Measurements from ENCODE around the gene ABCG1.

ABCG1 gene

DNA sequence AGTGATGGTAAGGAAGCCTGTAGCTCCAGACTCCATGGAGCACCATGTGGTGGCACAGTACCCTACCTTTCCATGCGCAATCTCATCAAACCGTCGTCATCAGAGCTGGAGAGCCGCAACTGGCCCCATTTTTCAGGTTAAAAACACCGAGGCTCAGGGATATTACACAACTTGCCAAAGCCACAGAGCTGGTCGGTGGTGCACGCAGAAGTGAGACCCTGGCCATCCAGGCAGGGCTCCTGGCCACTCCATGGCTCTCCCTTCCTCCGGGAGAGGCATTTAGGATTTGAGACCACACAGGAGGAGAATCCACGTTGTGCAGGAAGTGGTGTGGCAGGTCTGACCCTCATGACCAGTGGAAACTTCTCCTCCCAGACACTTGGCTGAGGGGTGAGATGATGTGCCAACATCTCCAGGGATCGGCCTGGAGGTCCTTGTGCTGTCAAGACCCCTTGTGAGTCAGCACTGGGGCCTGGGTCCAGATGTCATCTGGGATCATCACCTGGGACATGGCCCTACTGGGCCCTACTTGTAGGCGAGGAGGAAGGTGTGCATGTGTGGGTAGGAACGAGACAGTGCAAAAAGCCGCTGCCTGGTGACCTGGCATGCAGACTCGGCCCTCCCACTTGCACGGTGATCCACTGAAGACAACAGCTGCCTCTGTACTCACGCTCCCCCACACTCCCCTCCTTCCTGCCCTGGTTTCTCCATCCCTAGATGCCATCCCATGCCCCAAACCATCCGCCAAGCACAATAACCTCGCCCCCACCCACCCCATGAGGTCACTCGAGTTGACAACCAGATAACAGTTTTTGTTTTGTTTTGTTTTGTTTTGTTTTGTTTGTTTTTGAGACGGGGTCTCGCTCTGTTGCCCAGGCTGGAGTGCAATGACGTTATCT lies 85.9 kb downstream of the ABCG1 start:
- no peak for DNase-seq (ENCODE audit: low read depth in 2 of 2)

DNA sequence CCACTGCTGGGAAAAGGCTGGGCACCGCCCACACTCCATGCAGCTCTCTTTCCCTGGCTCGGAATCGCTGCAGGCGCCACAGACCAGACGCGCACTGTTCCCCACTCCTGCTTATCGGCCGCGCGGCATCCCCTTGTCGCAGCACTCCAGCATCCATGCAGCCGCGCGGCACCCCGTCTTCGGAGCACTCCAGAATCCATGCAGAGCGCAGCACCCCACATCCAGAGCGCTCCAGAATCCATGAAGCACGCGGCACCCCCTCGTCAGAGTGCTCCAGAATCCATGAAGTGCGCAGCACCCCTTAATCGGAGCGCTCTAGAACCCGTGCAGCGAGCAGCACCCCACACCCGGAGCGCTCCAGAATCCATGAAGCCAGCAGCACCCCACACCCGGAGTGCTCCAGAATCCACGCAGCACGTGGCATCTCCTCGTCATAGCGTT lies 86.8 kb downstream of the ABCG1 start:
- no peak for DNase-seq (ENCODE audit: low read depth in 2 of 2)

DNA sequence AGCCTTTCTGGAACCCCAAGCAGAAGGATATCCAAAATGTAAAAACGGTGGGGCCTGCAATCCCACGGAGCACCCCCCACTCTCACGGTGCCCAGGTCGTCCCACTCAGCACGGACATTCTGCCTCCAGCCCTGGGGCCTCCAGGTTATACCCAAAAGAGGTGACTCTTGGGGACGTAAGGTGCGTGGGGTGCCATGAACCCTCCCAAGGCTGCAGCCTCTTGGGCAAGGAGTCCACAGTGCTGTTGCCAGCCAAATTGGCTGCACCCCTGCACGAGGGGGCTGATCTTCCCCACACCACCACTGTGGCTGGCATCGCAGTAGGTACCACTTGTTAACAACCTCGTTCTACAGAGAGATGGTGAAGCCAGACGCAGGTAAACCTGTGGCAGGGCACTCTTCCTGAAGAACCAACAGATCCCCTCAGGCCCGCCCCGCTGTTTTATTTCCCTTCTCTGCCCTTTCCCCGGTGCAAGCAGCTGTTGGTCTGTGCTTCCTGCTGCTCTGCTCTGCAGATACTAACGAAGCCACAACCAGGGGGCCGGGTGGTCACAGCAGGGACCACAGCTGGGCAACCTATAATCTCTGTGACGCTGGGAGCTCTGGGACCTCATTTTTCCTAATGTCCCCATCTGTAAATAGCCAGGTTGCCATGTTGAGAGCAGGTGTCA lies 87.6 kb downstream of the ABCG1 start:
- no peak for DNase-seq (ENCODE audit: low read depth in 2 of 2)

DNA sequence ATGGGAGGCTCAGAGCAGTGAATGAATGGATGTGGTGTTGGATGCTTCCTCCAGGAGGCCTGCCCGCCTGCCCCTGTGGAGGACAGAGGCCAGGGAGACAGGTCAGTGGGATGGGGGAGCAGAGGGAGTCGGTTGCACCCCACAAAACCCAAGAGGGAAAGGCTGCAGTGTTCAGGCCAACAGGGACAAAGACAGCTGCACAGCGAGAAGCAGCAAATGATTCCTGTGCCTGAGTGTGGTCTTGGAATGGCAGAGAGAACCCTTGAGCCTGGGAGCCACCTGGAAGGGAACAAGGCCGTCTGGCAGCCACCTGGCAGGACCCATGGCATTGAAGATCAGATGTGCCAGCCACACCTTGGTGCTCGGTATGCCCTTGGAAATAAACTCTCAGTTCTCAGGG lies 88.2 kb downstream of the ABCG1 start:
- no peak for DNase-seq (ENCODE audit: low read depth in 2 of 2)

DNA sequence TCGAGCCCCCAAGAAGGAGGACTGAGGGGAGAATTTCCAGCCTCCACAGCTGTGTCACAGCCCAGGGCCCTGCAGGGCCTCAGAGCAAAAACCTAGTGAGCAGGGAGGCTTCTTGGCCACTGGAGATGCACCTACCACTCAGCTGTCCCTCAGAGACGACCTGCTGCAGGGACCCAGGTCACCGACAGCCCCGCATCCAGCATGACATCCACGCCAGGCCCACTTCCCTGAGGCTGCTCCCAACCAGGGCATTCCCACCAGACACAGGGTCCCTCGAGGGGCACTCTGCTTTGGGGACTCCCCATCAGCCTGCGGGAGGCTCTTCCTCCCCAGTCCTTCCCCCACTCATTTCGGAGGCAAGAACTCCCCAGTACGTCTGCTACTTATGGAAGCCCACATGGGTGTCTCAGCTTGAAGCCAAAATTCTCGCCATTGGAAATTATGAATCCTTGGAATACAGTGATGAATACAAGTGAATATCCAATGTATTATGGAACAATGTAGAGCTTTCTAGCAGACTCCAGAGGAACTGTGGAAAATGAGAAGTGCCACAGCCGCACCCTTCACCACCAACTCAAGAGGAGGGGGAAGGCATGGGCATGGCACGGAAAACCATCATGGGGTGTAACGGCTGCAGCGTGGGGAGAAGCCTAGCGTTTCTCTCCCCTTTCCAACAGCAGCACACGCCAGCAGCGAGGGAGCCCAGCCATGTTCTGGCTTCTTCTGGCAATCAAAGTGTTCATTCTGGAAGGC lies 89.4 kb downstream of the ABCG1 start:
- DNase-seq (ENCODE audit: low read depth in 2 of 2), result no peak

DNA sequence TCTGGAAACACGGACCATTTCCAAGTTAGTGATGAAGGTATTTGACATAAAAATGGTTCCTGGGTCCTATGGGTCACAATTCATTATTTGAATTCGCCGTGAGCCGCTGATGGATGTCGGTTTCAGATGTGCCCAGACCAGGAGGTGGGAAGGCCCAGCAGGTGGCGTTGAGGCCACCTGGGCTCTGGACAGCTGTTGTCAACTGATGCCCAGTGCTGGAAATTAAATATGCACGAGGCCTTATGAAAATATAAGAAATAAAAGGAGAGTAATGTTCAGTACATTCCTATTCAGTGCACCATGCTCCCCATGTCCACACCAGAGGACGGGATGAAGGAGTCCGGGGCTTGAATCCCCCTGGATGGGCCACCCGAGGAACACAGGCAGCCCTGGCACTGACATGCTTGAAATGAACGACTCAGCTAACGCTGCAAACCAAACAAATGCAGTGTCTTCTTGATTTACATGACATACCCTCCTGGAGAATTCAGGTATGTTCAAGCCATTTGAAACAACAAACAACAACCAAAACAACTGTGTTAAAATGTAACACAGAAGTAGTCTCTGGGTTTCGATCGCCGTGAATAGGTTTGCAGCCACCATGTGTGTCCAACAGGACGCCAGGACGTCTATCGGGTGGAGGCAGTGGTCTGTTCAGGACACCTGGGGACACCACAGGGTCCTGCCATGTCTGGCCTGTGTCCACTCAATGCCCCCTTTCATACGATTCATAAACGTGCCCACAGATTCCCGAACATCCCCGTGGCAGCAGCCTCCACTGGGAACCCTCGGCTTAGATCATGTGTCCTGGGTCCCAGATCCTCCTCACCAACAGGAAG lies 90.2 kb downstream of the ABCG1 start:
- DNase-seq (ENCODE audit: low read depth in 2 of 2), result no peak

DNA sequence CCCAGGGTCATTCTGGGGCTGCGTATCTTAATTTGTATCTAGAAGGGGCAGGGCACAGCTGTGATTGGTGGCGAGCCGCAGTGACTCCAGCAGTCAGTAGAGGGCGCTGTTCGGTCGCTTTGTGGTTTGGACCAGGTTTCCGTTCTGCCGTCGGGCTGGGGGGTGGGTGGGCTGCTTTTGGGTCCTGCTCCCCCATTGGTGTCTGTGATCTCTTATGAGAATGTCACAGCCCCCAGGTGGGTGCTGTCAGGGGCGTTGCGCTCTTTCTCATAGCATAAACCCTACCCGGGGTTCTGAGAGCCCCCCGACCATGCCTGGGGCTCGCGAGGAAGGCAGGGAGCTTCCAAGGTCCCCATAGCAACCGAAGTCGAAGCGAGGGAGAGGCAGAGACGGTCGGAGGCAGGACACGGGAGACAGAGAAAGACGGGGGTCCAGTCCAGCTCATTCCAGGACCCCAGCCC lies 90.8 kb downstream of the ABCG1 start:
- DNase-seq (ENCODE audit: low read depth in 2 of 2), result peak; percentile 61 to 65

DNA sequence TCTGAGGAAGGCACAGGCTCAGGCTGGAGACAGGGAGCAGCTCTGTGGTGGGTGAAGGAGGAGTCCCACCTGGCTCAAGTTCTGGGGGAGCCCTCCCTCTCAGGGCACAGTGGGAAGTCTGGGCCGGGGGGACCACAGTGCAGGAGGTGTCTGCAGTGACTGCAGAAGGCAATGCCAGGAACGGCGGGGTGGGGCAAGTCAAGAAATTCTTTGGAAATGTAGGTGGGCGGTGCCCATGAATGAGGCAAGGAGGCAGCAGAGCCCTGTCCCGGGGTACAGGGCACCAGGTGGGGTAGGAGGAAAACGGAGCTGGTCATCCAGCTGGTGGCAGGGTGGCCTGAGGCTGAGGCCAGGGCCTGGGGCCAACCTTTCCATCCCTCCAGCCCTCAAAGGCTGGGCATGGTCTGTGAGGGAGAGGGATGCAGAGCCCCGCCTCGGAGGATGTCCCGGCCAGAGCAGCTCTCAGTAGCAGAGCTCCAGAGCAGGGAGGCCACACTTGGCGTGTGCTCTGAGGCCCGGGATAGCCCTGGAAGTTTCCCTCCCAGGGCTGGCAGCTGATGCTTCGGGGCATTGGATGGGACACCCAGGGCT lies 91.6 kb downstream of the ABCG1 start:
- DNase-seq (ENCODE audit: low read depth in 2 of 2), result no peak

DNA sequence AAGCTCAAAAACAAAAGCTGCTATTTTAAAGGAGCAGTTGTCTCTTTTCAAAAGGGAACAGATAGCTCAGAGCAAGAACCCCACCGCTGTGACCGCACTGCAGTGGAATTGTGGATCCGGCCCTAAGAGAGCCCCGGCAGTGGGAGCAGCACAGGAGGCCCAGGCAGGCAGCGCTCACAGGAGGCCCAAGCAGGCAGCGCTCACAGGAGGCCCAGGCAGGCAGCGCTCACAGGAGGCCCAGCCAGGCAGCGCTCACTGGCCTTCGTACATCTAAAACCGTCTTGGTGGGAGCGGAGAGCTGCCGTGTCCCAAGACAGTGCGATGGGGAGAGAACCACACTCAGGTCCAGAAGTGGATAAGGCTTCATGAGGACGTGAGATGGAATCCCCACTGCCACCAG lies 92.2 kb downstream of the ABCG1 start:
- DNase-seq (ENCODE audit: low read depth in 2 of 2), result no peak

DNA sequence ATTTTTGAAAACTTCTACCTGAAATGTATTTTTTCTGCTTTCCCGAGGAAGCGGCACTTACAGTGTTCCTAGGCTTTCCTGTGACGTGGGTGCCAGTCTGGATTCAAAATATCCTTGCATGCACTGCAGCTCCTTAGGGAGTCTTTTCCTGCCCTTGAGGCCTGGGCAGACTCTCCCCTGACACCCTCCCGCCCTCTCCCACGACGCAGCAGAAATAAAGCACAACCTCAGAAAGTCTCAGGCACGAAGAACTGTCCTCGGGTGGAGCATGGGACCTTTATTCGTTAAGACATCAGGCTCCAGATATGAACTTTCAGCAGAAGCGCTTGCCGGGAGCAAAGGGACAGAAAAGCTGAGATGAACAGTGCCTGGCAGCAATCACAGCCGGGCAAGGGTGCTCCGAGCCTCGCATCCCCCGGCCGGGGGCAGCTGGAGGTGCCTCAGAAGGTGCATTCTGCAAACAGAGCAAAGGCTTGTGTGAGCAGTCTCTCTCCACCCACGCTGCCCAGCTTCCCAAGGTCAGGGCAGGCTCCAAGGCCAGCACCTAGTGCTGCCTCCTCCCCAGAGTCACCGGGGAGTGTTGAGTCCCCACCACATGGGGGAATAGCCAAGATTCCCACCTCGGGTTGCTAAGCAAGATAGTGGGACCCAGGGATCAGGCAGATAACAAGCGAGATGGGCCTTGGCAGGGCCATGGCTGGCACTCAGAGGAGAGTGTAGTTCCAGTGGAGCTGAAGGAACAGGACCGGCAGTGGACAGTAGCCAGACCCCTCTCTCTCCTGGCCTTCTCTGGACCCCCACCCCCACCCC lies 93.1 kb downstream of the ABCG1 start:
- DNase-seq (ENCODE audit: low read depth in 2 of 2), result no peak

DNA sequence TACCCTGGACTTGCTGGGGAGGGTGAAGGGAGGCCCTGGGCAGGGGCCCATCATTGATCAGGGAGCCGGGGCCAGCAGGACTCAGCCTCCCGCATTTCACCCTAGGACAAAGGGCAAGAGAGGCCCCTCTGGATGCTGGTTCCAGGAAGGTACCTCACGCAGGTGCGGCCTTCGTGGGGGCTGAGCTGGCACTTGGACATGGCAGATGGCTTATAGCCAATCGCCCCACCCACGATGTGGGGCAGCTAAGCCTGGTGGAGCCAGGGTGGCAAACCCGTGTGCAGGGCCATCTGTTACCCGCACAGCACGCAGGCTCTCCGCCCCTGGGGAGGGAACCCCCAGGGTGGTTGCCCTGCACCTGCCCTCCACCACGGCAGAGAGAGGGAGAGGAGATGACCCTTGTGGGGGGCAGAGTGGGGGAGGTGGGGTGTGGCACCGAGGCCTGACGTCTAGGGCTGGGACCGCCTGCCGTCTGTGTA lies 93.7 kb downstream of the ABCG1 start:
- no peak for DNase-seq (ENCODE audit: low read depth in 2 of 2)

DNA sequence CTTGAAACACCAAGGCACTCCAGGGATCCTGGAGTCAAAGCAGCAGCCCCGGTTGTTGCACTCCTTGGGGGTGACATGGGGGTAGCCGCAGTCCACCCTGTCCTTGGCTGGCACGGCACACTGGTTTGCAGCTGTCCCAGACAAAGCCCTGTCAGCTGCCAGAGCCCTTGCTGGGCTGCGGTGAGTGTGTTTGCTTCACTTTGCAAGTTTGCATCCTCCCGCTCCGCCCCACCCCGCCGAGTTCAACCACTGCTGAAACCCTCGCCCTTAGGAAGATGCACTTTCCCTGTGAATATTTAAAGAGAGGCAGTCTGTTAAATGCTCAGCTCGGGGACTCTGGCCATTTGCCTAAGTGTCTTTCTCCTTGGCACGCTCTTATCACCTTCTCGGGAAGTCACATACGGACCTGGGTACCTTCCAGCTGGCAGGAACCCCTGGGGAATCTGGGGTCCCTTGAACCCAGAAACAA lies 94.6 kb downstream of the ABCG1 start:
- no peak for DNase-seq (ENCODE audit: low read depth in 2 of 2)

DNA sequence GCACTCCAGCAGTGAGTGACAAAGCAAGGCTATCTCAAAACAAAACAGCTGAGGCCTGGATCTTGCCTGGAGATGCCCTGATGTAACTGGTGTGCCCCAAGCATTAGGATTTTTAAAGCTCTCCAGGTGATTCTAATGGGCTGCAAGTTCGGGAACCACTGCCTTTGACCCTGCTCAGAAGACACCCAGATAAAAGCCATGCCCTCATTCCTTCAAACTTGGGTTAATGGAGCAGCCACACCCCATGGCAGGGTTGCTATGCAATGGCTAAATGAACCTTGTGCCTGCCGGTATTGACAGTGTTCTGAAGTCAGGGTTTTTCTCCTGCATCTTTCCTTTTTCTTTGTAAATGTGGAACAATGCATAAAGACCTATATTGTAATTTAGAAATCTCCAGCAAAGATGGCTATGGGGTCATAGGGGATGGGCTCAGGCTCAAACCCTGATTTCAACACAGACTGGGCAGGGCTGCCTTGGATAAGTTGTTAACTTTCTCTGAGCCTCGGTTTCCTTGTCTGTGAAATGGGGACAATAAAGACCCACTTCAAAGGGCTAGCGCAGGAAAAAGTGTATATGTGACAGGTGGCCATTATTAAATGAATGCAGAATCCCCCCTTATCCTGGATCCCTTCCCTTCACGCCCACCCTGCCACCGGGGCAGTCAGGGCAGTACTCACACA lies 95.8 kb downstream of the ABCG1 start:
- no peak for DNase-seq (ENCODE audit: low read depth in 2 of 2)

DNA sequence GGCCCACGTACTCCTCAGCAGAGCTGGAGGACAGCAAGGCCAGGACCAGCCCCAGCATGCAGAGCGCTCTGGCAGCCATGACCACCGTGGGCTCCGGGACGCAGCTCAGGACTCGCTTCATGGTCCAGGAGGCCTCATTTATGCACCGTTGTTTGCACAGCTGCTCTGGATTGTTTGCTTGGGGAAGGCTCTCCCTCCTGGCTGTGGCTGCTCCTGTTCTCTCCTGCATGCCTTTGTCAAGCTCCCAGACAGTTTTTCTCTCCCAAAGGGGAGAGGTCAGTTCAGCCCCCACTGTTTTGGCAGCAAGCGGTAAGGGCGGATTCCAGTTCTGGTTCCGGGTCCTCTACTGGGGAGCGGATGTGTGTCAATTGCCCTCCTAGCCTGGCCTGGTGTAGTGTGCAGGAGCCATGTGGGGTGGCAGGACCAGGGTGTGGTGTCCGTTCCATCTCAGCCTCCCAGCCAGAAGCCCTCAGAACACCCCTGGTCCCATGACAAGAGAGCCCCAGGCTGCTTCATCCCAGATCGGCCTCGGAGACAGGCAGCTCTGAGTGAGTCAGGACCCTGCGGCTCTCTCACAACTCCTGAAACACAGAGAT lies 96.5 kb downstream of the ABCG1 start, which contains the start of gene TFF3:
TSS of gene TFF3 (minus strand) at position 114 of the 596 bp plus-strand sequence. CDS start at position 79, 35 bp downstream.
- no peak for DNase-seq (ENCODE audit: low read depth in 2 of 2)

DNA sequence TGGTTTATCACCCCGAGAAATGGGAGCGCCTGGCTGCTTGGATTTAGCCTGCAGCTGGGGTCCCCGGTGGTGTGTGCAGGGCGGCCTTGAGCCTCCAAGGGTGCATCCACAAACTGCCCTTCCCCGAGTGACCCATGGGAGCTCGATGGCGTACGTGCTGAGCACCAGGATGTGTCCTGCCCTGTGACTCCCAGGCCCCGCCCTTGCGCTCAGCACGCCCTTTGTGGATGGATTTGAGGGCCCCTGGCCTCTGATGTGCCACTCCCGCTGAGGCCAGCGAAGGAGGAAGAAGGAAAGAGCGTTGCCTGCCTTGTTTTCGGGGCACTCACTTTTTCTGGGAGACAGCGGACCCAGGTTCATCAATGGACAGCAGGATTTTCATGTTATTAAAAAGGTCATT lies 98.0 kb downstream of the ABCG1 start:
- no peak for DNase-seq (ENCODE audit: low read depth in 2 of 2)

DNA sequence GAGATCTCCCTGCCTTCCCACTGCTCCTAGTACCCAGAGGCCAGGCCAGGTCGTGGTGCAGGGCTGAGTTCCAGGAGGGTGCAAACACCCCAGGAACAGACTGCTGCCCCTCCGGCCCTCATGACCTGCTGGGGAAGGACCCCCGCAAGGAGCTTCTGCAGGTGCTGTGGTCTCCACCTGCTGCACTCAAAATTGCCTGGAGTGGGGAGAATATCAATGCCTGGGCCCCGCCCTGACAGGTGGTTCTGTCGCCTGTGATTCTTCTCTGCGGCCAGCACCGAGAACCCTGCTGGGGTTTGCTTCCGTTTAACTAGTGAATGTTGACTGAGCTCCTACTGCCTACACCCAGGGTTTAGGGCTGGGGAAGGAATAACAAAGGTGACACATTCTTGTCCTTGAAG lies 98.4 kb downstream of the ABCG1 start:
- DNase-seq (ENCODE audit: low read depth in 2 of 2), result no peak

DNA sequence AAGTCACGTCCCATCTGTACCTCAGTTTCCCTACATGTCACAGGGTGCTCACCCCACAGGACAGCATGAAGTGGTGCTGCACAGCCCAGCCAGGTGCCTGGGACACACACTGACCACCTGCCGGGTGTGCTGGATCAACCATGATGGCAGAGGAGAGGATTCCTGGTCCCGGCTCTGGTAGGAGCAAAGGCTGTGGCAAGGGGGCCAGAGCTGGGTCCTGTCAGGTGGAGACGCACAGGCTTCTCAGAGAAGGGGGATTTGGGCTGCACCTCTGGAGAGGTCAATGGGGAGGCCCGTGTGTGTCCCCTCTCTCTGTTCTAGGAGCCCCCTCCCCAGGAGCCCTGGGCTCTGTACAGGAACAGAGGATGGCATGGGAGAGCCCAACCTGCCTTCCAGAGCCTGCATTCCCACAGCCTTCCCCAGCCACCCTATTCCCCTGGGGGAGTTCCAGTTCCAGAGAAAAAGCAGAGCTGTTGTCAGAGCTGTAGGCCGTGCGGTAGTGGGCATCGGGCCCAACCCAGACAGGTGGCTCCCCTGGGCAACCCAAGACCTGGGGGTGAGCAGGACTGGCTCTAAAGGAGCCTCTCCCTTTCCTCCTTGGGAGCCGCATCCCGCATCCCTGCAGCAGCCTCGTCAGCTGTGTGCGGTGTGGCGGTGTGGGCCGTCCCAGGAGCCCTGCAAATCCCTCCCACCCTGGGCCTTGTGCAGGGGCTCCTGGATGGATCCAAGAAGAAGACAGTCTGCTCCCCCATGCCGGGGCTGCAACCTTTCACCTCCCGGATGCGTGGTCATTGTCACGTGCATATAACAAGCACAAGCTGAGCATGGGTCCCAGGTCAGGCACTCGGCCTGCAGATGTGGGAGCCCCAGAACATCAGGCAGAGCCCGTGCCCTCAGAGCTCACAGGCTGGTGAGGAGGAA lies 99.1 kb downstream of the ABCG1 start:
- DNase-seq (ENCODE audit: low read depth in 2 of 2), result no peak

DNA sequence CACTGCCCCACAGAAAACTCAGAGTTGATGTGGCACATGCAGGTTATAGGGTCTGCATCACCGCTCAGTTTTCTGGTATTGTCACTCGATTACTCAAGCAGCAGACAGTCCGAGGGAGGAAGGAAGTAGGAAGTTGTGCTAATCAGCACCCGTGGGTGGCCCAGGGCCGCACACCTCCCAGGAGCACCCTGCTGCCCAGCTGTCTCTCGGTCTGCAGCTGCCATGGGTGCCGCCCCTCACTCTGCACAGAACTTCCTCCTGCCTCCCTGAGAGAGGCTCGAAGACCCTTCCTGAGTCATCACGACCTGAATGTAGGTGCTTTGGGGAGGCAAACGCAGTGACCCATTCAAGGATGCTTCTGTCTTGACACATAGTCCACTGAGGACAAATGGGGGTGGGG lies 100.4 kb downstream of the ABCG1 start:
- DNase-seq (ENCODE audit: low read depth in 2 of 2), result no peak

Data from activated CD4-positive, alpha-beta T cell treated with anti-CD3 and anti-CD28 coated beads for 24 hours (primary cell).